ENCODE data around the gene PMCH. TPM values are rescaled to one million over a fixed set of nuclear protein-coding genes. Genes with fewer than 3 reads are reported as not detected.

The PMCH gene
- total RNA-seq, 1 donor from 2014 or later: not detected

DNA sequence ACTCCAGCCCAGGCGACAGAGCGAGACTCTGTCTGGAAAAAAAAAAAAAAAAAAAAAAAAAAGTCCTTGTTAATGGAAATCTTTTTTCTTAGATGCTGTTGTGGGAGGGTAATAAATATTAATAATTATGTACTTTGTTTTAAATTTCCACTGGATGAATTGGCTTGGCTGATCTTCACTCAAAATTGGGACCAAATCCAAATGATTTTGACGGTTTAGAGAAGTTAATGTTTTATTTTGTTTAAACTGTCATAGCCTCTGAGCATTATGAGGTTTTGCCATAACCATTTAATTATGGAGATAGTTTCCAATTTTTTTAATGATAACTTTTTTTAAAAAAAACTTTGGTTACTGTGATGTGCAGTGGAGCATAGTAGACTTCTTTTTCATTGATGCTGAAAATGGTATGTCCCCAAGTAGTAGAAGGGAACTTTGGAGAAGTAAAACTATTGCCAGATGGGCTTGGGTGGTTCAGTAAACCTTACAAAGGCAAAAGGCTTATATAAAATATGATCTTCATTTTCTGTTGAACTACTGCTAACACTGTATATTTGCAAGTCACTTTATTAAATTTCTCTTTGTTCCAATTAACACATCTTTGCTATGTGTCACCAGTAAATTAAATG lies 3.9 kb upstream of the PMCH start:
- Mint-ChIP-seq H3K27ac (ENCODE audit: unreplicated experiment) (no peak overlapping the region), H3K4me3 (ENCODE audit: unreplicated experiment) (no peak overlapping the region), H3K36me3 (ENCODE audit: unreplicated experiment) (peaks cover 5% of the 10 kb centered on the region), H3K4me1 (ENCODE audit: unreplicated experiment) (peaks cover 4% of the 10 kb centered on the region), H3K27me3 (ENCODE audit: unreplicated experiment) (no peaks in the 10 kb centered on the region), H3K9me3 (ENCODE audit: unreplicated experiment) (peaks cover 6% of the 10 kb centered on the region)
- TF ChIP-seq, protein P1, sequence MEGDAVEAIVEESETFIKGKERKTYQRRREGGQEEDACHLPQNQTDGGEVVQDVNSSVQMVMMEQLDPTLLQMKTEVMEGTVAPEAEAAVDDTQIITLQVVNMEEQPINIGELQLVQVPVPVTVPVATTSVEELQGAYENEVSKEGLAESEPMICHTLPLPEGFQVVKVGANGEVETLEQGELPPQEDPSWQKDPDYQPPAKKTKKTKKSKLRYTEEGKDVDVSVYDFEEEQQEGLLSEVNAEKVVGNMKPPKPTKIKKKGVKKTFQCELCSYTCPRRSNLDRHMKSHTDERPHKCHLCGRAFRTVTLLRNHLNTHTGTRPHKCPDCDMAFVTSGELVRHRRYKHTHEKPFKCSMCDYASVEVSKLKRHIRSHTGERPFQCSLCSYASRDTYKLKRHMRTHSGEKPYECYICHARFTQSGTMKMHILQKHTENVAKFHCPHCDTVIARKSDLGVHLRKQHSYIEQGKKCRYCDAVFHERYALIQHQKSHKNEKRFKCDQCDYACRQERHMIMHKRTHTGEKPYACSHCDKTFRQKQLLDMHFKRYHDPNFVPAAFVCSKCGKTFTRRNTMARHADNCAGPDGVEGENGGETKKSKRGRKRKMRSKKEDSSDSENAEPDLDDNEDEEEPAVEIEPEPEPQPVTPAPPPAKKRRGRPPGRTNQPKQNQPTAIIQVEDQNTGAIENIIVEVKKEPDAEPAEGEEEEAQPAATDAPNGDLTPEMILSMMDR (IDR thresholded peaks at IDR 0.05): no peak
- no peak for DNase-seq (ENCODE audit: extremely low spot score, unreplicated experiment)

GRCh38 chr12:102195826-102196225 lies 1.8 kb downstream of the PMCH start:
- H3K27me3 Mint-ChIP-seq (ENCODE audit: unreplicated experiment): no peaks in the 10 kb centered on the region
- TF ChIP-seq, protein P1 (IDR thresholded peaks at IDR 0.05): no peak
- no peaks in the 10 kb centered on the region for H3K36me3 Mint-ChIP-seq (ENCODE audit: unreplicated experiment)
- H3K27ac Mint-ChIP-seq (ENCODE audit: unreplicated experiment): no peak overlapping the region
- H3K4me3 Mint-ChIP-seq (ENCODE audit: unreplicated experiment): no peak overlapping the region
- H3K4me1 Mint-ChIP-seq (ENCODE audit: unreplicated experiment): peaks cover 4% of the 10 kb centered on the region
- H3K9me3 Mint-ChIP-seq (ENCODE audit: unreplicated experiment): no peaks in the 10 kb centered on the region
- DNase-seq (ENCODE audit: extremely low spot score, unreplicated experiment): no peak

GRCh38 chr12:102182635-102183034 lies 15.0 kb downstream of the PMCH start:
- no peak for DNase-seq (ENCODE audit: extremely low spot score, unreplicated experiment)
- Mint-ChIP-seq H3K4me3 (ENCODE audit: unreplicated experiment) (no peak overlapping the region), H3K9me3 (ENCODE audit: unreplicated experiment) (no peaks in the 10 kb centered on the region), H3K36me3 (ENCODE audit: unreplicated experiment) (no peaks in the 10 kb centered on the region), H3K27ac (ENCODE audit: unreplicated experiment) (no peak overlapping the region), H3K27me3 (ENCODE audit: unreplicated experiment) (no peaks in the 10 kb centered on the region), H3K4me1 (ENCODE audit: unreplicated experiment) (no peaks in the 10 kb centered on the region)
- TF ChIP-seq, protein P1 (IDR thresholded peaks at IDR 0.05): no peak

DNA sequence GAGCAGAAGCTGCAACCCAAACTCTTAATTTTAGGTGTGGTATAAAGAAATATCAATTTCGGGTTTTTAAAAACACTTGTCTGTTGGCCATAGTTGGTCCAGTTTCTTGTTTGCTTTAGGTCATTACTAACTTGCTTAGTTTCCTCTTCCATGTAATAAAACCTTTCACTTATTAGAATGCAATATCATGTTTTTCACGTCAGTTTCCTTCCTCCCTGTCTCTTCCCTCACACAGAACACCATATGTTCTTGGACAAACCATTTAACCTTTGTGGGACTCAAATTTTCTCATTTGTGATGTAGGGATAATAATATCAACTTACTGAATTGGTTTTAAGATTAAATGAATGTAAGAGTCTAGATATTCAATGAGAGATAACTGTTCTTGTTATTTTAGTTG lies 22.9 kb downstream of the PMCH start:
- TF ChIP-seq, protein P1 (IDR thresholded peaks at IDR 0.05): no peak
- Mint-ChIP-seq H3K4me1 (ENCODE audit: unreplicated experiment) (peaks cover 7% of the 10 kb centered on the region), H3K4me3 (ENCODE audit: unreplicated experiment) (no peak overlapping the region), H3K36me3 (ENCODE audit: unreplicated experiment) (no peaks in the 10 kb centered on the region), H3K9me3 (ENCODE audit: unreplicated experiment) (no peaks in the 10 kb centered on the region), H3K27ac (ENCODE audit: unreplicated experiment) (no peak overlapping the region), H3K27me3 (ENCODE audit: unreplicated experiment) (no peaks in the 10 kb centered on the region)
- no peak for DNase-seq (ENCODE audit: extremely low spot score, unreplicated experiment)

- Mint-ChIP-seq H3K4me1 (ENCODE audit: unreplicated experiment) (peaks cover 7% of the 10 kb centered on the region), H3K27me3 (ENCODE audit: unreplicated experiment) (no peaks in the 10 kb centered on the region), H3K4me3 (ENCODE audit: unreplicated experiment) (no peak overlapping the region), H3K9me3 (ENCODE audit: unreplicated experiment) (no peaks in the 10 kb centered on the region), H3K27ac (ENCODE audit: unreplicated experiment) (no peak overlapping the region), H3K36me3 (ENCODE audit: unreplicated experiment) (no peaks in the 10 kb centered on the region)
- TF ChIP-seq, protein P1 (IDR thresholded peaks at IDR 0.05): no peak
- no peak for DNase-seq (ENCODE audit: extremely low spot score, unreplicated experiment)
Observed at GRCh38 chr12:102174117-102174516, 23.5 kb downstream of the PMCH start.

All from osteocyte (in vitro differentiated cells).